B cell (primary cell): ENCODE data around the gene MIOX.

ENCODE experiments used
- CTCF ChIP-seq: fragments of 200-600 bp; IDR thresholded peaks from one replicate; pipeline ENCODE4 v1.8.0; 2022; ENCODE audit warnings: antibody characterized with exemption, mild to moderate bottlenecking
- EZH2 ChIP-seq: IDR thresholded peaks from 2 replicates; pipeline ENCODE4 v1.6.1; 2012; ENCODE audit warnings: borderline replicate concordance, low read depth, mild to moderate bottlenecking, moderate library complexity, low read length; ENCODE audit not compliant: insufficient read depth, poor library complexity, severe bottlenecking

DNA sequence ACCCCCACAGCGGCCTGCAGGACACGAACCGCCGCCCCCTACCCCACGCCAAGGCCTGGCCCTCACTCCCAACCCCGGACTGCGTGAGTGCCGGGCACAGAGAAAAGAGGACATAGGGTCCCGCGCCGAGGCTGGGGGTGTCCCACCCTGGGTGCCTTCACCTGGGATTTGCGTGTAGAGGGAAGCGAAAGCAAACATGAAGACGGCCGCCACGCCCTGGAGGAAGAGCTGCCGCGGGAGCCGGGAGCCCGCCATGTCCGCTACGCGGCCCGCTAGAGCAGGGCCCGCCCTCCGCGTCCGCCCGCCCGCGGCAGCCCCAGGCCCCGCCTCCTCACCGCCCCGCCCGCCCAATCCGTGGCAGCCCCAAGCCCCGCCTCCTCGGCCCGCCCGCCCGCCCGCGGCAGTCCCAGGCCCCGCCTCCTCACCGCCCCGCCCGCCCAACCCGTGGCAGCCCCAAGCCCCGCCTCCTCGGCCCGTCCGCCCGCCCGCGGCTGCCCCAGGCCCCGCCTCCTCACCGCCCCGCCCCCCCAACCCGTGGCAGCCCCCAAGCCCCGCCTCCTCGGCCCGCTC is 20.8 kb downstream of the MIOX start, which contains the start of gene LMF2:
- no peak for TF ChIP-seq CTCF
- no peak for TF ChIP-seq EZH2
